Bronchial epithelial cell (primary cell): ENCODE measurements around the gene HASPIN. TPM values are rescaled to one million over a fixed set of nuclear protein-coding genes. Genes with fewer than 3 reads are reported as not detected.
A peak's percentile ranks its signal among the peaks of the same experiment; 100 is the strongest.

Experiments used
- DNase-seq: peaks from one replicate; pipeline ENCODE4 v3.0.0-alpha.2; 2010; ENCODE audit warnings: low read depth
- FAIRE-seq: peaks from 2 replicates; lab custom pipeline; 2011; peaks lifted over from hg19 to GRCh38; lab: Jason Lieb, UNC
- H3K27me3 ChIP-seq: 2 replicates; pipeline ENCODE4 v1.5.1; 2011; ENCODE audit warnings: low read length; ENCODE audit not compliant: control insufficient read depth, insufficient read depth
- H3K36me3 ChIP-seq: 2 replicates; pipeline ENCODE4 v1.5.1; 2011; ENCODE audit warnings: low read length; ENCODE audit not compliant: control insufficient read depth, insufficient read depth
- H3K4me3 ChIP-seq: 2 replicates; pipeline ENCODE4 v1.5.1; 2011; ENCODE audit warnings: mild to moderate bottlenecking, low read depth, low read length, control low read depth
- CTCF ChIP-seq: IDR thresholded peaks from 2 replicates; pipeline ENCODE4 v1.5.1; 2011; ENCODE audit warnings: mild to moderate bottlenecking, moderate library complexity, low read length, control low read depth, inconsistent platforms; ENCODE audit not compliant: insufficient read depth, severe bottlenecking
- total RNA-seq: library from RNA; depleted of rRNA; stranded (reverse); fragments of >200 nt; gene quantifications from 2 replicates; pipeline ENCODE4 v1.2.1, GENCODE V29; 2014

Gene HASPIN
- total RNA-seq, 1 donor from 2014 or later, result 0.53 TPM

- FAIRE-seq, result no peak
Measured at GRCh38 chr17:3693141-3693540, 30.6 kb upstream of the HASPIN start.

GRCh38 chr17:3693829-3694231, 29.9 kb upstream of the HASPIN start:
- Histone ChIP-seq H3K27me3 (no peaks in the 10 kb centered on the region), H3K36me3 (no peaks in the 10 kb centered on the region), H3K4me3 (no peak overlapping the region)
- TF ChIP-seq CTCF, result no peak
- DNase-seq (no peak), FAIRE-seq (no peak)

More at GRCh38 chr17:3693141-3693540, 30.6 kb upstream of the HASPIN start:
- DNase-seq, result no peak
- Histone ChIP-seq H3K27me3 (no peaks in the 10 kb centered on the region), H3K36me3 (no peaks in the 10 kb centered on the region), H3K4me3 (no peak overlapping the region)
- no peak for TF ChIP-seq CTCF

- H3K4me3 ChIP-seq, result peak overlapping the region; percentile 40
- DNase-seq (no peak), FAIRE-seq (no peak)
- H3K27me3 ChIP-seq, result no peaks in the 10 kb centered on the region
- no peak for TF ChIP-seq CTCF
- H3K36me3 ChIP-seq, result no peaks in the 10 kb centered on the region
Measured at GRCh38 chr17:3695129-3695722, 28.5 kb upstream of the HASPIN start.

GRCh38 chr17:3695723-3696411, 27.8 kb upstream of the HASPIN start, which contains the start of gene P2RX5:
Gene P2RX5 (minus strand): TSS chr17:3696155. CDS start chr17:3696005, 150 bp downstream.
- Histone ChIP-seq H3K36me3 (no peaks in the 10 kb centered on the region), H3K4me3 (peak within 1 kb of the TSS; percentile 40), H3K27me3 (no peaks in the 10 kb centered on the region)
- DNase-seq (no peak), FAIRE-seq (no peak)
- TF ChIP-seq CTCF, result no peak

- H3K27me3 ChIP-seq, result no peaks in the 10 kb centered on the region
- FAIRE-seq, result no peak
Measured at GRCh38 chr17:3697103-3697476, 26.6 kb upstream of the HASPIN start.

More at GRCh38 chr17:3697103-3697476, 26.6 kb upstream of the HASPIN start:
- no peak overlapping the region for H3K4me3 ChIP-seq
- no peak for DNase-seq
- TF ChIP-seq CTCF, result no peak
- no peaks in the 10 kb centered on the region for H3K36me3 ChIP-seq
